Heart left ventricle (tissue), 13 donors: ENCODE results near the gene USE1.

ENCODE experiments used
- CTCF ChIP-seq, 12 donors: fragments of 200-600 bp; sonication (generic) in 4 of 12; IDR thresholded peaks; one replicate each; pipeline versions ENCODE4 v1.5.0 to v1.8.0; 2018 to 2022; ENCODE audit warnings: antibody characterized with exemption in 12 of 12, mild to moderate bottlenecking in 5 of 12
- POLR2A ChIP-seq, 2 donors: fragments of 450-650 bp; IDR thresholded peaks; one replicate each; pipeline ENCODE4 v1.6.1; 2017; ENCODE audit warnings: antibody characterized with exemption in 2 of 2, mild to moderate bottlenecking in 2 of 2, moderate library complexity in 2 of 2
- donor health status: ischemic (EF 13 %, LVEDD 7.1; RV severe dilation, severe dysfunction).
- donor health status: DM: no; HTN: yes; CAD: no.
- donor health status: DM: no; HTN: no; CAD: no.
- donor health status: ischemic (EF 25% LVEDD 6.9; RV normal size, moderate dysfunction).
- donor health status: ischemic (EF 25% LVEDD 5.7; RV mildly dilated, moderate dysfunction).
- donor health status: ischemic (EF 35%, LVEDD 5.7; RV mildly dilated, moderate dysfunction).
- donor health status: nonischemic (EF 11% LVEDD 7.7; RV severe dilation, severe dysfunction).
- donor health status: DM: yes; HTN: yes; CAD: no.
- donor health status: PGD.
- donor health status: ischemic (EF 29% LVEDD 5.4; RV normal size, mild dysfunction).
- donor health status: nonischemic (EF 23%, LVEDD 6.1; RV moderate dilation, normal function).

- no peak for TF ChIP-seq CTCF (IDR thresholded peaks at IDR 0.05)
- TF ChIP-seq POLR2A (IDR thresholded peaks at IDR 0.05), result no peak
Observed at GRCh38 chr19:17216058-17216670, 1.0 kb downstream of the USE1 start.
